Tibial nerve (tissue), 4 donors: ENCODE measurements around the gene TRHDE.

Experiments used
- CTCF ChIP-seq, 5 experiments: fragments of 200-600 bp in 3 of 5; fragments of 450-650 bp in 2 of 5; sonication (generic) in 3 of 5; IDR thresholded peaks; one replicate each; pipeline ENCODE4 v1.5.1; 2016 to 2019; ENCODE audit warnings: antibody characterized with exemption in 5 of 5, mild to moderate bottlenecking in 3 of 5, moderate library complexity in 2 of 5
- EP300 ChIP-seq, 2 donors: sonication (generic); formaldehyde crosslinking; IDR thresholded peaks; one replicate each; pipeline ENCODE4 v1.6.1; 2017; ENCODE audit warnings: antibody characterized with exemption in 2 of 2, mild to moderate bottlenecking in 1 of 2

- no peak for TF ChIP-seq EP300 (IDR thresholded peaks at IDR 0.05)
- no peak for TF ChIP-seq CTCF (IDR thresholded peaks at IDR 0.05)
These were observed 745 bp downstream of the TRHDE start for GRCh38 chr12:72272731-72273498.
